Body of pancreas (tissue), 4 donors: Measurements from ENCODE around the gene LEF1. TPM values are rescaled to one million over a fixed set of nuclear protein-coding genes. Genes with fewer than 3 reads are reported as not detected.
A peak's percentile ranks its signal among the peaks of the same experiment; 100 is the strongest.

Experiments
- ATAC-seq: fragments of 150-250 bp; one replicate; pipeline ENCODE4 v1.9.1; 2016
- DNase-seq, 4 donors: peaks; one replicate each; pipeline ENCODE4 v3.0.0-alpha.2; 2019
- H3K27ac ChIP-seq, 4 donors: fragments of 200-600 bp; sonication (generic); 1 replicate in 3 of 4; 2 replicates in 1 of 4; pipeline versions ENCODE4 v1.5.1 to v1.6.1; 2016 to 2019; ENCODE audit warnings: mild to moderate bottlenecking in 1 of 4, mixed read lengths in 1 of 4, moderate library complexity in 1 of 4
- H3K27me3 ChIP-seq, 2 donors: fragments of 200-600 bp; sonication (generic); one replicate each; pipeline ENCODE4 v1.6.0; 2016; ENCODE audit warnings: mild to moderate bottlenecking in 1 of 2
- H3K36me3 ChIP-seq, 2 donors: fragments of 200-600 bp; sonication (generic); replicated peaks in 1 of 2; 2 replicates each; pipeline ENCODE4 v1.5.1; 2016; ENCODE audit warnings: low read depth in 2 of 2; ENCODE audit not compliant: insufficient read depth in 1 of 2
- H3K4me1 ChIP-seq: fragments of 200-600 bp; sonication (generic); one replicate; pipeline ENCODE4 v1.6.0; 2016
- H3K4me3 ChIP-seq, 2 donors: fragments of 200-600 bp; sonication (generic); 1 replicate in 1 of 2; 2 replicates in 1 of 2; pipeline ENCODE4 v1.5.1; 2016 to 2019
- H3K9me3 ChIP-seq, 3 donors: fragments of 200-600 bp; sonication (generic); 1 replicate in 2 of 3; 2 replicates in 1 of 3; pipeline ENCODE4 v1.5.1; 2016
- CTCF ChIP-seq, 7 experiments: fragments of 450-650 bp in 4 of 7; fragments of 200-600 bp in 3 of 7; sonication (generic) in 3 of 7; IDR thresholded peaks; one replicate each; pipeline ENCODE4 v1.5.1; 2016 to 2019; ENCODE audit warnings: antibody characterized with exemption in 7 of 7
- POLR2A ChIP-seq, 3 donors: fragments of 450-650 bp; IDR thresholded peaks; one replicate each; pipeline ENCODE4 v1.6.1; 2016; ENCODE audit warnings: antibody characterized with exemption in 3 of 3, mild to moderate bottlenecking in 2 of 3
- WGBS, 2 donors: methylation state at CpG; one replicate each; pipeline ENCODE4 v1.1.5; 2017; 5-methylcytosine and 5-hydroxymethylcytosine counted together
- intact Hi-C: fragments of 100-400 bp; cut with DNase I; formaldehyde crosslinking; loops from one replicate; pipeline ENCODE4 v1.15.1; 2023
- total RNA-seq, 2 donors: library from RNA; depleted of rRNA; stranded (reverse); fragments of >200 nt; gene quantifications; one replicate each; pipeline ENCODE4 v1.1.0, GENCODE V29; 2016

LEF1 gene
- total RNA-seq, 2 donors from 2014 or later = 1.6 to 5.6 TPM

DNA sequence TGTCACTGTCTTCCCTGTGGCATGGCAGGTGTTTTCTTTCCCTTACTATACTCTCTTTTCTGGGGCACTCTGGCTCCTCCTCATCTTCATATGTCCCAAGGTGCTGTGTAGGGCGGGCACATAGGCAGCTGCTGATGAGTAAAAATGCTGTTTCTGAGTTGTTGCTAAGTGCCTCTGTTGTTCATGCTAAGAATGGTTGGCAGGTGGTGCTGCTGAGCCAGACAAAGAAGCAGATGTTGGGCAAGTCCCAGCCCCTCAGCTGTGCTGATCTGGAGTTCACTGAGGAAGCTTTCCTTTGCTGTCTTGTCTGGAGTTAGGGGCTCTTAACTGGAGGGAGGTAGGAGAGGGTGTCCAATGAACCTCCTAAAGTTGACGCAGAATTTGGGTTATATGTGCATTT, 138.4 kb downstream of the LEF1 start:
- DNase-seq = peak in 3 of 4 donors; percentile 18 to 54 (median 53)
- Histone ChIP-seq H3K4me3 (no peak overlapping the region), H3K9me3 (no peaks in the 10 kb centered on the region), H3K27me3 (no peaks in the 10 kb centered on the region), H3K36me3 (peaks cover 0 to 3% of the 10 kb centered on the region in 2 donors), H3K27ac (no peak overlapping the region), H3K4me1 (no peaks in the 10 kb centered on the region)
- no peak for ATAC-seq
- TF ChIP-seq CTCF (IDR thresholded peaks at IDR 0.05) (peak in 5 of 7 experiments; percentile 5 to 42 (median 34)), POLR2A (IDR thresholded peaks at IDR 0.05) (no peak)
- WGBS, 2 donors = 71 to 81% methylated on average over 2 of the region's 2 CpGs
- intact Hi-C loops = no loop called here

DNA sequence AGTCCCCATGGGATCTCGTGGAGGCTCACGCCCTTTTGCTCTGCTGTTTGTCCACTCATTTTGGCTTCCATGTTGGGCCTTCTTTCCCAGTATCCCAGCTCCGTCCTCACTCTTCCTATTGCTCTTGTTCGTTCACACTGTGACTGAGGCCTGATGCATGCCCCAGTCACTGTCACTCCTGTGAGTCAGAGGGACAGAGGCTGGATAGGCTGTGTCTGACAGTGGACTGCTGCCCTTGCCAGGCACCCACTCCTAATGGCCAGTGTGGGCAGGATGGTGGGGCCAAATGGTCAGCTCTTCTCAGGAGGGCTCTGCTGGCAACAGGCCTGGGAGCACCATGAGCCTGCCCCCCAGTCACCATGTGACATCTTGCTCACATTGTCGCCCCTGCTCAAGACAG, 139.0 kb downstream of the LEF1 start:
- Histone ChIP-seq H3K4me1 (no peaks in the 10 kb centered on the region), H3K9me3 (no peaks in the 10 kb centered on the region), H3K27ac (no peak overlapping the region), H3K27me3 (no peaks in the 10 kb centered on the region), H3K36me3 (peaks cover 0 to 3% of the 10 kb centered on the region in 2 donors), H3K4me3 (no peak overlapping the region)
- ATAC-seq (no peak), DNase-seq (no peak)
- TF ChIP-seq CTCF (IDR thresholded peaks at IDR 0.05) = no peak
- no peak for TF ChIP-seq POLR2A (IDR thresholded peaks at IDR 0.05)
- intact Hi-C loops = no loop called here
- 89 to 97% methylated on average over 5 of the region's 5 CpGs for WGBS, 2 donors

DNA sequence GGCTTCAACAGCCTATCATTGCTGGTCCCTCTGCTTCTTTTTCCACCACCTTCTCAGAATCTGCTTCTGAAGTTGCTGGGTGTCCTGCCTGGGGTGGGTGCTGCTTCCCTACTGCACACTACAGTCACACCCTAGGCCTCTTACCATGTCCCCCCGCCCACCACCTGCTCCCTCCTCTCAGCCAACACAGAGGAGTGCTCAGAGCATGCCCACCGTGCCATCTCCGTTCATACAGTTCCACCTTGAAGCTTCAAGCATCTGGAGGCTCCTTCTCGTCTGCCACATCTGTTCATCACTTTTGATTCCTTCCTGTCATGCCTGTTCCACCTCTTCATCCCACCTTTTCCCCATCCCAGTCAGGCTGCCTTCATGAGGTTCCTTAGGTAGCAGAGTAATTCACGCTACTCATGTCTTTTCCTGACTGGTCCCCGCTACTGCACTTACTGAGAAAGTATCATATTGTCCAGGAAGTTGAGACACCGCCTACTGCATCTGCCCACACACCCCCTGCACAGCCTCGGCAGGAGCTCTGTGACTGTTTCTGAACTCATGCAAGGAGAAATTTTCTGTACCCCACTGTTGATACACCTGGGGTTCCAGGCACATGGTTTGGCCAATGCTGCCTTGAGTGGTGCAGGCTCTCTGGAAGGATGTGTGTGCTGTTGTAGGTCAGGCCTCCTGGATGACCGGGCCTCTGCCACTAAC, 139.6 kb downstream of the LEF1 start:
- H3K4me1 ChIP-seq = no peaks in the 10 kb centered on the region
- no peaks in the 10 kb centered on the region for H3K9me3 ChIP-seq
- intact Hi-C loops = no loop called here
- 87 to 95% methylated on average over 9 of the region's 9 CpGs for WGBS, 2 donors
- H3K4me3 ChIP-seq = no peak overlapping the region
- TF ChIP-seq POLR2A (IDR thresholded peaks at IDR 0.05) = no peak
- no peak for TF ChIP-seq CTCF (IDR thresholded peaks at IDR 0.05)
- DNase-seq (no peak), ATAC-seq (no peak)
- H3K27me3 ChIP-seq = no peaks in the 10 kb centered on the region
- H3K27ac ChIP-seq = no peak overlapping the region
- H3K36me3 ChIP-seq = no peaks in the 10 kb centered on the region

GRCh38 chr4:108024878-108025165, 143.9 kb downstream of the LEF1 start:
- ATAC-seq (no peak), DNase-seq (no peak)
- Histone ChIP-seq H3K27me3 (no peaks in the 10 kb centered on the region), H3K4me1 (no peaks in the 10 kb centered on the region), H3K9me3 (no peaks in the 10 kb centered on the region), H3K4me3 (no peak overlapping the region), H3K36me3 (peaks cover 0 to 2% of the 10 kb centered on the region in 2 donors), H3K27ac (no peak overlapping the region)
- intact Hi-C loops = no loop called here
- no peak for TF ChIP-seq CTCF (IDR thresholded peaks at IDR 0.05)
